SK-N-SH treated with all-trans-retinoic acid at 6 μM for 48 hours (cell line): ENCODE results near the gene GNAT2.
A peak's percentile ranks its signal among the peaks of the same experiment; 100 is the strongest.

Experiments used
- ATAC-seq: fragments of 200-7000 bp; cut with Tn5 transposase; 3 replicates; pipeline ENCODE4 v1.9.1; 2020; ENCODE audit warnings: mild to moderate bottlenecking, moderate library complexity
- ARNTL ChIP-seq: fragments of 450-650 bp; formaldehyde crosslinking; IDR thresholded peaks from 2 replicates; pipeline ENCODE4 v1.5.0; 2020; ENCODE audit warnings: low read depth, mild to moderate bottlenecking, moderate library complexity, borderline replicate concordance
- BACH2 ChIP-seq: fragments of 250-450 bp; sonication (Bioruptor Pico); IDR thresholded peaks from 2 replicates; pipeline ENCODE4 v1.9.0; 2021; ENCODE audit warnings: mild to moderate bottlenecking, borderline replicate concordance
- CSDC2 ChIP-seq: fragments of 250-450 bp; sonication (Bioruptor Pico); IDR thresholded peaks from 2 replicates; pipeline ENCODE4 v1.5.0; 2020; ENCODE audit warnings: mild to moderate bottlenecking, moderate library complexity
- CSRNP3 ChIP-seq: fragments of 250-450 bp; sonication (Bioruptor Pico); IDR thresholded peaks from 2 replicates; pipeline ENCODE4 v1.5.1; 2021; ENCODE audit warnings: mild to moderate bottlenecking, moderate library complexity
- ISL1 ChIP-seq: fragments of 250-450 bp; sonication (Bioruptor Pico); IDR thresholded peaks from 2 replicates; pipeline ENCODE4 v2.1.2; 2022; ENCODE audit warnings: mild to moderate bottlenecking, moderate library complexity
- OSR1 ChIP-seq: fragments of 250-450 bp; sonication (Bioruptor Pico); IDR thresholded peaks from 2 replicates; pipeline ENCODE4 v1.8.0; 2022; ENCODE audit warnings: moderate library complexity, mild to moderate bottlenecking, inconsistent platforms
- PATZ1 ChIP-seq: fragments of 250-450 bp; sonication (Bioruptor Pico); IDR thresholded peaks from 2 replicates; pipeline ENCODE4 v1.8.0; 2020; ENCODE audit warnings: mild to moderate bottlenecking, moderate library complexity, borderline replicate concordance
- PPARA ChIP-seq: fragments of 250-450 bp; sonication (Bioruptor Pico); IDR thresholded peaks from 2 replicates; pipeline ENCODE4 v1.5.0; 2020; ENCODE audit warnings: mild to moderate bottlenecking, borderline replicate concordance
- SNAI2 ChIP-seq: fragments of 250-450 bp; sonication (Bioruptor Pico); IDR thresholded peaks from 2 replicates; pipeline ENCODE4 v1.5.0; 2020; ENCODE audit warnings: mild to moderate bottlenecking, moderate library complexity
- TOX ChIP-seq: fragments of 250-450 bp; sonication (Bioruptor Pico); IDR thresholded peaks from 2 replicates; pipeline ENCODE4 v1.8.0; 2021; ENCODE audit warnings: mild to moderate bottlenecking, moderate library complexity, borderline replicate concordance
- TSHZ2 ChIP-seq: fragments of 250-450 bp; sonication (Bioruptor Pico); IDR thresholded peaks from 2 replicates; pipeline ENCODE4 v1.5.0; 2020; ENCODE audit warnings: mild to moderate bottlenecking, moderate library complexity
- ZC3H10 ChIP-seq: fragments of 250-450 bp; sonication (Bioruptor Pico); IDR thresholded peaks from 2 replicates; pipeline ENCODE4 v1.5.1; 2021; ENCODE audit warnings: mild to moderate bottlenecking, moderate library complexity
- ZFP3 ChIP-seq: fragments of 250-450 bp; sonication (Bioruptor Pico); IDR thresholded peaks from 2 replicates; pipeline ENCODE4 v1.5.0; 2020; ENCODE audit warnings: mild to moderate bottlenecking, moderate library complexity
- ZFP30 ChIP-seq: fragments of 450-650 bp; formaldehyde crosslinking; IDR thresholded peaks from 2 replicates; pipeline ENCODE4 v1.5.0; 2022; ENCODE audit warnings: mild to moderate bottlenecking, moderate library complexity
- ZNF8 ChIP-seq: fragments of 450-650 bp; formaldehyde crosslinking; IDR thresholded peaks from 2 replicates; pipeline ENCODE4 v1.5.0; 2020; ENCODE audit warnings: mild to moderate bottlenecking, moderate library complexity
- TF ChIP-seq, protein P1 (sequence below): fragments of 250-450 bp; sonication (Bioruptor Pico); IDR thresholded peaks from 2 replicates; pipeline ENCODE4 v1.8.0; 2021; ENCODE audit warnings: low read depth, mild to moderate bottlenecking, moderate library complexity, borderline replicate concordance

Gene GNAT2

DNA sequence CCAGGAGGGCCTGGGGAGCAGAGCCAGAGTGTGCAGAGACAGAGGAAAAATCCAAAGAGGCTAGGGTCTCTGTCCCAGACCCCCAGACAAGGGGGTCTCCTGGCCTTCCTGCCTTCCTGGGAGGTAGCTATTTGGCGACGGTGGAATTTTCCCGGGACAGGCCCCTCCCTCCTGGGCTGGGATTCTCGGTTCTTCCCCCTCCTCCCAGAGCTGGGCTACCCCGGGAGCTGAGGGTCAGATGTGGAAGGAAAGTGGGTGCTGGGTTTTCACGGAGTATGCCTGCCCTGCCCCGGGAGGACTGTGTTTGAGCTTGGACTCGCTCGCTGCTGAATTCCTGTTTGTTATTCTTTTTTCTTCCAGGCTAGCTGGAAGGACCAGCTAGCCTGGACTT, 980 bp upstream of the GNAT2 start:
- ATAC-seq = peak; percentile 56
- TF ChIP-seq ZNF8 (CRISPR knock-in tag) (no peak), ISL1 (no peak), CSDC2 (CRISPR knock-in tag) (no peak), TOX (no peak), BACH2 (no peak), SNAI2 (CRISPR knock-in tag) (no peak)

- no peak for ATAC-seq
- no peak for TF ChIP-seq CSRNP3 (CRISPR knock-in tag)
- no peak for TF ChIP-seq OSR1 (CRISPR knock-in tag)
- TF ChIP-seq TSHZ2 = no peak
- TF ChIP-seq ARNTL (CRISPR knock-in tag) = no peak
- TF ChIP-seq, protein P1, sequence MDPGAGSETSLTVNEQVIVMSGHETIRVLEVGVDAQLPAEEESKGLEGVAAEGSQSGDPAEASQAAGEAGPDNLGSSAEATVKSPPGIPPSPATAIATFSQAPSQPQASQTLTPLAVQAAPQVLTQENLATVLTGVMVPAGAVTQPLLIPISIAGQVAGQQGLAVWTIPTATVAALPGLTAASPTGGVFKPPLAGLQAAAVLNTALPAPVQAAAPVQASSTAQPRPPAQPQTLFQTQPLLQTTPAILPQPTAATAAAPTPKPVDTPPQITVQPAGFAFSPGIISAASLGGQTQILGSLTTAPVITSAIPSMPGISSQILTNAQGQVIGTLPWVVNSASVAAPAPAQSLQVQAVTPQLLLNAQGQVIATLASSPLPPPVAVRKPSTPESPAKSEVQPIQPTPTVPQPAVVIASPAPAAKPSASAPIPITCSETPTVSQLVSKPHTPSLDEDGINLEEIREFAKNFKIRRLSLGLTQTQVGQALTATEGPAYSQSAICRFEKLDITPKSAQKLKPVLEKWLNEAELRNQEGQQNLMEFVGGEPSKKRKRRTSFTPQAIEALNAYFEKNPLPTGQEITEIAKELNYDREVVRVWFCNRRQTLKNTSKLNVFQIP (CRISPR knock-in tag) = no peak
- no peak for TF ChIP-seq ZC3H10
- TF ChIP-seq ISL1 = no peak
- TF ChIP-seq SNAI2 (CRISPR knock-in tag) = no peak
- TF ChIP-seq PPARA (CRISPR knock-in tag) = no peak
- TF ChIP-seq PATZ1 (CRISPR knock-in tag) = no peak
- TF ChIP-seq ZNF8 (CRISPR knock-in tag) = no peak
These were observed 498 bp downstream of the GNAT2 start for GRCh38 chr1:109618661-109619575.

- ATAC-seq = peak; percentile 36
- TF ChIP-seq, protein P1 (CRISPR knock-in tag) = no peak
- 0 out of 2 replicates have a peak, but pooled peaks have one; percentile 55 for TF ChIP-seq CSDC2 (CRISPR knock-in tag)
These were observed 2.1 kb downstream of the GNAT2 start for GRCh38 chr1:109617291-109617801.

GRCh38 chr1:109616391-109616790, 3.0 kb downstream of the GNAT2 start:
- no peak for TF ChIP-seq ZFP30 (CRISPR knock-in tag)
- TF ChIP-seq PATZ1 (CRISPR knock-in tag) = no peak
- TF ChIP-seq ZFP3 = no peak
- TF ChIP-seq ZC3H10 = no peak
- ATAC-seq = no peak
